ENCODE data around the gene TDP1.

DNA sequence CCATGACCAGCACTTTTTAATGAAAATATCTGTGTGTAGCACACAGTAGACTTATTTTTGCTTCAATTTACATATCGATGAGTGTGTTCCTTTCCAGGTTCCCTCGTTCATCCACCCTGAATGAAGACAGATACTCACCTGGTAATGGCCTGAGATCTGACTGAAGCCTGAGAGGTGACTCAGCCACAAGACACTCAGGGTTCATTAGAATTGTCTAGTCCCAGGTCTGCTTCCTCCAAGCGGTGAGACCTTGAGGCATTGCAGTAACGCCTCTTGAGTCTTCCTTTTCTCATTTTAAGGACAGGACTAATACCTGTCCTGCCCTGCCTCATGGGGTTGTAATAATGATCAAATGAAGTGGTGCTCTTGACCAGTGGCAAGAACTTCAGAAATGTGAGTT, 94.5 kb downstream of the TDP1 start:
- no peak for TF ChIP-seq POLR2A (IDR thresholded peaks at IDR 0.05; ENCODE audit: low read depth, low read length)
- no peak for TF ChIP-seq POLR2AphosphoS5 (IDR thresholded peaks at IDR 0.05; ENCODE audit: low read depth, low read length)
- TF ChIP-seq TAF1 (IDR thresholded peaks at IDR 0.05; ENCODE audit: borderline replicate concordance, low read depth, low read length) = no peak

Measured in GM12892 (cell line).